HepG2 (cell line): ENCODE results near the gene AGER. TPM values are rescaled to one million over a fixed set of nuclear protein-coding genes. Genes with fewer than 3 reads are reported as not detected.

ENCODE experiments used
- AHDC1 ChIP-seq: sonication (generic); formaldehyde crosslinking; IDR thresholded peaks from 2 replicates; pipeline ENCODE4 v1.5.1; 2020; ENCODE audit warnings: mild to moderate bottlenecking, missing genetic modification reagents, borderline replicate concordance
- ATF1 ChIP-seq: IDR thresholded peaks from 2 replicates; pipeline ENCODE4 v1.6.1; 2016; ENCODE audit warnings: mild to moderate bottlenecking, control low read depth
- HOMEZ ChIP-seq: IDR thresholded peaks from 2 replicates; pipeline ENCODE4 v1.6.1; 2016; ENCODE audit warnings: low read depth
- KAT8 ChIP-seq: IDR thresholded peaks from 2 replicates; pipeline ENCODE4 v1.6.1; 2016; ENCODE audit warnings: missing genetic modification reagents, missing compliant biosample characterization
- KDM5A ChIP-seq: fragments of 200-600 bp; sonication (generic); IDR thresholded peaks from 2 replicates; pipeline ENCODE4 v1.7.0; 2018; ENCODE audit warnings: antibody characterized with exemption, mild to moderate bottlenecking, low read length, borderline replicate concordance
- MNT ChIP-seq: fragments of 450-650 bp; IDR thresholded peaks from 2 replicates; pipeline ENCODE4 v1.6.1; 2016
- MXD4 ChIP-seq: IDR thresholded peaks from 2 replicates; pipeline ENCODE4 v1.6.1; 2016; ENCODE audit warnings: mild to moderate bottlenecking, missing biosample characterization, missing genetic modification reagents
- MXI1 ChIP-seq: IDR thresholded peaks from 3 replicates; pipeline ENCODE4 v1.6.1; 2012; ENCODE audit warnings: low read depth, low read length, inconsistent platforms, borderline replicate concordance
- MZF1 ChIP-seq: sonication (generic); formaldehyde crosslinking; IDR thresholded peaks from 2 replicates; pipeline ENCODE4 v1.8.1; 2023; ENCODE audit warnings: mild to moderate bottlenecking, missing genetic modification reagents, borderline replicate concordance
- NAIF1 ChIP-seq: sonication (generic); formaldehyde crosslinking; IDR thresholded peaks from 2 replicates; pipeline ENCODE4 v1.5.0; 2020; ENCODE audit warnings: mild to moderate bottlenecking, missing genetic modification reagents, borderline replicate concordance
- PBX3 ChIP-seq: sonication (generic); formaldehyde crosslinking; IDR thresholded peaks from 2 replicates; pipeline ENCODE4 v1.8.1; 2023; ENCODE audit warnings: missing genetic modification reagents, inconsistent platforms, borderline replicate concordance
- PHB2 ChIP-seq: fragments of 450-650 bp; IDR thresholded peaks from 2 replicates; pipeline ENCODE4 v1.6.1; 2018; ENCODE audit not compliant: partially characterized antibody
- ZNF276 ChIP-seq: sonication (generic); formaldehyde crosslinking; IDR thresholded peaks from 2 replicates; pipeline ENCODE4 v1.4.0; 2020; ENCODE audit warnings: mild to moderate bottlenecking, low read depth, missing genetic modification reagents
- ZNF598 ChIP-seq: sonication (generic); formaldehyde crosslinking; IDR thresholded peaks from 2 replicates; pipeline ENCODE4 v1.5.1; 2020; ENCODE audit warnings: mild to moderate bottlenecking, missing genetic modification reagents, borderline replicate concordance
- ZNF672 ChIP-seq: sonication (generic); formaldehyde crosslinking; IDR thresholded peaks from 2 replicates; pipeline ENCODE4 v1.8.1; 2022; ENCODE audit warnings: missing genetic modification reagents
- ZNF724P ChIP-seq: sonication (generic); formaldehyde crosslinking; IDR thresholded peaks from 2 replicates; pipeline ENCODE4 v1.8.0; 2022; ENCODE audit warnings: missing genetic modification reagents, borderline replicate concordance
- ZSCAN25 ChIP-seq: sonication (generic); formaldehyde crosslinking; IDR thresholded peaks from 2 replicates; pipeline ENCODE4 v1.8.0; 2022; ENCODE audit warnings: mild to moderate bottlenecking, missing genetic modification reagents
- ZSCAN30 ChIP-seq: sonication (generic); formaldehyde crosslinking; IDR thresholded peaks from 2 replicates; pipeline ENCODE4 v1.5.0; 2020; ENCODE audit warnings: mild to moderate bottlenecking, missing genetic modification reagents
- polyA plus RNA-seq, 8 experiments: library from polyadenylated mRNA; depleted of rRNA in 3 of 8; stranded (reverse) in 7 of 8; unstranded in 1 of 8; fragments of >200 nt; fragmentation: Illumina TruSeq in 4 of 8; extraction: Trizol in 4 of 8; gene quantifications; 2 replicates each; pipeline versions ENCODE4 v1.2.1 to v1.2.3, GENCODE V29; 2011 to 2016; ENCODE audit warnings: low read depth in 4 of 8, missing spikeins in 1 of 8, mixed read lengths in 1 of 8; ENCODE audit not compliant: insufficient read depth in 1 of 8
- total RNA-seq, 5 experiments: library from RNA; depleted of rRNA; stranded (reverse); fragments of >200 nt; fragmentation: Illumina TruSeq; extraction: Trizol; gene quantifications; 2 replicates each; pipeline ENCODE4 v1.2.3, GENCODE V29; 2016; ENCODE audit warnings: low read depth in 1 of 5

Gene AGER
- total and polyA plus RNA-seq, 2 of the 13 experiments (the other 11 are each of a cell fraction or from before 2014, with no cell fraction given) = 1.9 to 5.1 TPM

- TF ChIP-seq AHDC1 (CRISPR knock-in tag) (no peak), KAT8 (CRISPR knock-in tag) (no peak), ZNF598 (peak; percentile 84; the same call in 1 of the 2 replicates), KDM5A (no peak; the same call in 1 of the 2 replicates), ZSCAN25 (CRISPR knock-in tag) (peak; percentile 37; the same call in 1 of the 2 replicates), MXD4 (CRISPR knock-in tag) (peak; percentile 85), MZF1 (CRISPR knock-in tag) (peak; percentile 92; the same call in 1 of the 2 replicates), PHB2 (no peak), PBX3 (CRISPR knock-in tag) (no peak), NAIF1 (peak; percentile 2; the same call in 1 of the 2 replicates), ZNF724P (CRISPR knock-in tag) (peak; percentile 38; the same call in 1 of the 2 replicates), MNT (no peak), ATF1 (CRISPR knock-in tag) (no peak), HOMEZ (no peak), ZNF672 (CRISPR knock-in tag) (no peak), ZSCAN30 (CRISPR knock-in tag) (no peak), ZNF276 (CRISPR knock-in tag) (no peak), MXI1 (peak; percentile 81)
Measured at GRCh38 chr6:32154514-32155161, 29.4 kb downstream of the AGER start (continued).
